Activated CD8-positive, alpha-beta memory T cell treated with anti-CD3 and anti-CD28 coated beads, Interleukin-2, amount 50 U/mL, for 48 hours (primary cell): Measurements from ENCODE around the gene NFASC.

Experiments used
- DNase-seq: peaks from one replicate; pipeline ENCODE4 v3.0.0-alpha.2; 2020

NFASC gene

GRCh38 chr1:204870160-204870912 lies at the start of gene NFASC:
TSS of gene NFASC (plus strand) at chr1:204870862. CDS start at chr1:204944316, 73,454 bp downstream.
- no peak for DNase-seq

GRCh38 chr1:204821476-204821875 lies 49.2 kb upstream of the NFASC start:
- DNase-seq: no peak

- no peak for DNase-seq
These were observed 48.7 kb upstream of the NFASC start for GRCh38 chr1:204821924-204822323.

GRCh38 chr1:204826970-204827369 lies 43.7 kb upstream of the NFASC start:
- DNase-seq: peak; percentile 55

- DNase-seq: peak; percentile 82
These were observed 42.3 kb upstream of the NFASC start for GRCh38 chr1:204828352-204828850.

- no peak for DNase-seq
These were observed 41.4 kb upstream of the NFASC start for GRCh38 chr1:204829133-204829825.

- DNase-seq: no peak
These were observed 39.9 kb upstream of the NFASC start for GRCh38 chr1:204830747-204831146.

GRCh38 chr1:204831186-204831585 lies 39.5 kb upstream of the NFASC start:
- DNase-seq: no peak

GRCh38 chr1:204834336-204834735 lies 36.3 kb upstream of the NFASC start:
- DNase-seq: no peak

GRCh38 chr1:204834752-204835151 lies 35.9 kb upstream of the NFASC start:
- DNase-seq: no peak

GRCh38 chr1:204835737-204836136 lies 34.9 kb upstream of the NFASC start:
- no peak for DNase-seq

GRCh38 chr1:204836856-204837255 lies 33.8 kb upstream of the NFASC start:
- DNase-seq: no peak

GRCh38 chr1:204837440-204838084 lies 33.1 kb upstream of the NFASC start:
- peak; percentile 56 for DNase-seq

GRCh38 chr1:204841316-204841715 lies 29.3 kb upstream of the NFASC start:
- no peak for DNase-seq

- no peak for DNase-seq
These were observed 28.9 kb upstream of the NFASC start for GRCh38 chr1:204841798-204842197.

GRCh38 chr1:204842369-204842768 lies 28.3 kb upstream of the NFASC start:
- no peak for DNase-seq

- no peak for DNase-seq
These were observed 27.8 kb upstream of the NFASC start for GRCh38 chr1:204842892-204843291.

- no peak for DNase-seq
These were observed 24.1 kb upstream of the NFASC start for GRCh38 chr1:204846546-204846945.

- no peak for DNase-seq
These were observed 22.1 kb upstream of the NFASC start for GRCh38 chr1:204848579-204848978.

- no peak for DNase-seq
These were observed 17.8 kb upstream of the NFASC start for GRCh38 chr1:204852854-204853253.

- no peak for DNase-seq
These were observed 17.2 kb upstream of the NFASC start for GRCh38 chr1:204853436-204853835.

- DNase-seq: no peak
These were observed 16.4 kb upstream of the NFASC start for GRCh38 chr1:204854286-204854685.

- no peak for DNase-seq
These were observed 12.3 kb upstream of the NFASC start for GRCh38 chr1:204858363-204858821.

- DNase-seq: no peak
These were observed 10.8 kb upstream of the NFASC start for GRCh38 chr1:204859861-204860267.
